Psoas muscle (tissue), 8 donors: Measurements from ENCODE around the gene BBLN. TPM values are rescaled to one million over a fixed set of nuclear protein-coding genes. Genes with fewer than 3 reads are reported as not detected.

Source experiments
- ATAC-seq, 4 donors: fragments of 200-7000 bp; cut with Tn5 transposase; one replicate each; pipeline ENCODE4 v1.9.1; 2020; ENCODE audit warnings: moderate library complexity in 3 of 4, mild to moderate bottlenecking in 2 of 4
- DNase-seq, 2 donors: peaks; one replicate each; pipeline ENCODE4 v3.0.0-alpha.2; 2020
- H3K27ac ChIP-seq: fragments of 200-600 bp; one replicate; pipeline ENCODE4 v1.8.0; 2022
- H3K27me3 ChIP-seq, 3 donors: fragments of 200-600 bp in 1 of 3; one replicate each; pipeline versions ENCODE4 v1.6.1 to v1.8.0; 2013 to 2022; ENCODE audit warnings: low read length in 2 of 3, mild to moderate bottlenecking in 2 of 3, moderate library complexity in 1 of 3; ENCODE audit not compliant: insufficient read depth in 3 of 3
- H3K36me3 ChIP-seq, 2 donors: fragments of 200-600 bp in 1 of 2; one replicate each; pipeline versions ENCODE4 v1.6.1 to v1.8.0; 2013 to 2022; ENCODE audit warnings: low read depth in 1 of 2, mild to moderate bottlenecking in 1 of 2, moderate library complexity in 1 of 2; ENCODE audit not compliant: insufficient read depth in 1 of 2
- H3K4me1 ChIP-seq: fragments of 200-600 bp; one replicate; pipeline ENCODE4 v1.8.0; 2022
- H3K4me3 ChIP-seq: fragments of 200-600 bp; one replicate; pipeline ENCODE4 v1.8.0; 2022; ENCODE audit warnings: mild to moderate bottlenecking
- H3K9me3 ChIP-seq: fragments of 200-600 bp; one replicate; pipeline ENCODE4 v1.8.0; 2022
- CTCF ChIP-seq: fragments of 200-600 bp; IDR thresholded peaks from one replicate; pipeline ENCODE4 v1.8.0; 2022; ENCODE audit warnings: antibody characterized with exemption
- WGBS, 3 donors: extraction: QIAGEN DNeasy Blood & Tissue Kit; methylation state at CpG; one replicate each; pipeline versions ENCODE4 v1.1.6 to v1.1.7; 2013; 5-methylcytosine and 5-hydroxymethylcytosine counted together
- intact Hi-C, 2 donors: fragments of 100-400 bp; cut with DNase I; formaldehyde crosslinking; loops; one replicate each; pipeline versions ENCODE4 v1.11.0 to v1.14.2; 2022
- polyA plus RNA-seq, 3 donors: library from polyadenylated mRNA; stranded (reverse); fragments of 200-250 nt; gene quantifications; one replicate each; pipeline ENCODE4 v1.2.3, GENCODE V29; 2013
- total RNA-seq, 4 donors: library from RNA; stranded (reverse); fragmentation: NEBNext Ultra II Directional in 2 of 4; extraction: Animal tissue kit (Norgen Biotek cat#: 25700) in 2 of 4; gene quantifications; one replicate each; pipeline versions ENCODE4 v1.2.1 to v1.2.4, GENCODE V29; 2021 to 2023
- donor health status: healthy with polysubstance abuse.
- donor health status: DM: no; HTN: no; CAD: no; lungs with moderate emphysema.
- donor health status: Bipolar disorder and iron deficiency.
- donor health status: healthy.
- donor health status: DM: yes; HTN: yes; CAD: no.
- donor health status: DM: no; HTN: no; CAD: no.
- donor health status: DM: no; HTN: no; CAD: no.
- donor health status: DM: yes; HTN: yes; CAD: no.

The BBLN gene
- total and polyA plus RNA-seq, 7 donors, result 14.0 to 36.2 (median 21.3) TPM

GRCh38 chr9:128211186-128211980 lies 51.3 kb downstream of the BBLN start:
- Histone ChIP-seq H3K9me3 (no peaks in the 10 kb centered on the region), H3K27ac (no peak overlapping the region), H3K4me3 (no peak overlapping the region), H3K36me3 (no peaks in the 10 kb centered on the region), H3K4me1 (peaks cover 3% of the 10 kb centered on the region), H3K27me3 (no peaks in the 10 kb centered on the region)
- intact Hi-C loops, result no loop called here
- TF ChIP-seq CTCF, result no peak
- WGBS, 3 donors, result 53 to 64% (median 64%) methylated on average over 12 of the region's 12 CpGs
- no peak for ATAC-seq
- DNase-seq, result no peak

GRCh38 chr9:128211981-128212281 lies 51.9 kb downstream of the BBLN start:
- TF ChIP-seq CTCF, result no peak
- no peaks in the 10 kb centered on the region for H3K27me3 ChIP-seq
- intact Hi-C loops, result no loop called here
- no peaks in the 10 kb centered on the region for H3K9me3 ChIP-seq
- peaks cover 3% of the 10 kb centered on the region for H3K4me1 ChIP-seq
- no peak for ATAC-seq
- DNase-seq, result no peak
- WGBS, 3 donors, result 78 to 93% (median 80%) methylated on average over 2 of the region's 2 CpGs
- H3K36me3 ChIP-seq, result no peaks in the 10 kb centered on the region
- no peak overlapping the region for H3K27ac ChIP-seq
- no peak overlapping the region for H3K4me3 ChIP-seq

Other genes with a start within 250 kb of the BBLN start
- gene ST6GALNAC4, start 243.2 kb upstream of the BBLN start, total RNA-seq, result 10 to 100 TPM in 3 of 4 donors, 1 to 10 TPM in 1; 8.9 to 52.6 (median 27.3) TPM
- gene ST6GALNAC4, start 243.2 kb upstream of the BBLN start, polyA plus RNA-seq, result 10 to 100 TPM; 14.0 to 31.4 (median 14.8) TPM
- under 1 TPM in 2 of 4 donors, not detected in 2; 0.40 to 0.44 TPM for gene PIP5KL1, start 229.5 kb upstream of the BBLN start, total RNA-seq
- under 1 TPM in 2 of 3 donors, not detected in 1; 0.05 to 0.12 TPM for gene PIP5KL1, start 229.5 kb upstream of the BBLN start, polyA plus RNA-seq
- gene DPM2, start 222.4 kb upstream of the BBLN start, total RNA-seq, result 10 to 100 TPM in 3 of 4 donors, 1 to 10 TPM in 1; 9.7 to 17.4 (median 12.2) TPM
- 10 to 100 TPM; 16.6 to 39.6 (median 37.1) TPM for gene DPM2, start 222.4 kb upstream of the BBLN start, polyA plus RNA-seq
- gene EEIG1, start 179.3 kb upstream of the BBLN start, total RNA-seq, result 10 to 100 TPM in 1 of 4 donors, 1 to 10 TPM in 3; 3.6 to 11.4 (median 8.3) TPM
- gene EEIG1, start 179.3 kb upstream of the BBLN start, polyA plus RNA-seq, result 1 to 10 TPM; 3.6 to 6.1 (median 5.1) TPM
- gene NAIF1, start 92.9 kb upstream of the BBLN start, total RNA-seq, result 1 to 10 TPM; 5.9 to 8.7 (median 6.1) TPM
- gene NAIF1, start 92.9 kb upstream of the BBLN start, polyA plus RNA-seq, result 1 to 10 TPM; 4.2 to 8.0 (median 7.8) TPM
- 10 to 100 TPM in 2 of 4 donors, 1 to 10 TPM in 2; 3.6 to 50.3 (median 20.5) TPM for gene SLC25A25, start 92.0 kb upstream of the BBLN start, total RNA-seq
- 10 to 100 TPM in 2 of 3 donors, 1 to 10 TPM in 1; 9.3 to 12.5 (median 10.6) TPM for gene SLC25A25, start 92.0 kb upstream of the BBLN start, polyA plus RNA-seq
- 100 to 1,000 TPM; 102 to 150 (median 116) TPM for gene PTGES2, start 32.5 kb upstream of the BBLN start, total RNA-seq
- 100 to 1,000 TPM in 2 of 3 donors, 10 to 100 TPM in 1; 61.2 to 134 (median 119) TPM for gene PTGES2, start 32.5 kb upstream of the BBLN start, polyA plus RNA-seq
- 1 to 10 TPM in 2 of 4 donors, under 1 TPM in 1, not detected in 1; 0.47 to 2.1 (median 1.4) TPM for gene LCN2, start 10.8 kb upstream of the BBLN start, total RNA-seq
- under 1 TPM; 0.08 to 0.90 (median 0.69) TPM for gene LCN2, start 10.8 kb upstream of the BBLN start, polyA plus RNA-seq
- 100 to 1,000 TPM in 3 of 4 donors, 10 to 100 TPM in 1; 86.0 to 119 (median 109) TPM for gene CIZ1, start 31.3 kb downstream of the BBLN start, total RNA-seq
- gene CIZ1, start 31.3 kb downstream of the BBLN start, polyA plus RNA-seq, result 10 to 100 TPM; 36.2 to 84.7 (median 49.9) TPM
- gene DNM1, start 43.1 kb downstream of the BBLN start, total RNA-seq, result 1 to 10 TPM; 1.2 to 5.4 (median 3.2) TPM
- gene DNM1, start 43.1 kb downstream of the BBLN start, polyA plus RNA-seq, result 1 to 10 TPM; 1.1 to 2.4 (median 1.5) TPM
- 10 to 100 TPM; 63.5 to 85.3 (median 76.7) TPM for gene GOLGA2, start 115.7 kb downstream of the BBLN start, total RNA-seq
- gene GOLGA2, start 115.7 kb downstream of the BBLN start, polyA plus RNA-seq, result 10 to 100 TPM; 57.2 to 79.4 (median 72.4) TPM
- gene SWI5, start 116.0 kb downstream of the BBLN start, total RNA-seq, result 10 to 100 TPM in 3 of 4 donors, 1 to 10 TPM in 1; 10.0 to 24.7 (median 13.0) TPM
- 10 to 100 TPM; 20.1 to 23.0 (median 22.6) TPM for gene SWI5, start 116.0 kb downstream of the BBLN start, polyA plus RNA-seq
- gene TRUB2, start 162.2 kb downstream of the BBLN start, total RNA-seq, result 10 to 100 TPM; 22.2 to 38.4 (median 32.9) TPM
- 10 to 100 TPM; 20.6 to 31.8 (median 21.0) TPM for gene TRUB2, start 162.2 kb downstream of the BBLN start, polyA plus RNA-seq
- gene COQ4, start 162.6 kb downstream of the BBLN start, total RNA-seq, result 10 to 100 TPM; 20.0 to 26.8 (median 23.1) TPM
- 10 to 100 TPM; 32.3 to 60.9 (median 45.9) TPM for gene COQ4, start 162.6 kb downstream of the BBLN start, polyA plus RNA-seq
- 10 to 100 TPM; 10.4 to 26.2 (median 17.9) TPM for gene SLC27A4, start 180.3 kb downstream of the BBLN start, total RNA-seq
- gene SLC27A4, start 180.3 kb downstream of the BBLN start, polyA plus RNA-seq, result 10 to 100 TPM; 24.7 to 61.5 (median 40.1) TPM
- 10 to 100 TPM; 34.5 to 58.7 (median 52.3) TPM for gene URM1, start 211.1 kb downstream of the BBLN start, total RNA-seq
- gene URM1, start 211.1 kb downstream of the BBLN start, polyA plus RNA-seq, result 100 to 1,000 TPM in 1 of 3 donors, 10 to 100 TPM in 2; 57.9 to 111 (median 88.1) TPM